Transverse colon (tissue), 3 donors: ENCODE results near the gene C10orf53.

Source experiments
- EP300 ChIP-seq: sonication (generic); formaldehyde crosslinking; IDR thresholded peaks from one replicate; pipeline ENCODE4 v1.6.1; 2017; ENCODE audit warnings: antibody characterized with exemption, low read depth
- POLR2A ChIP-seq: fragments of 450-650 bp; IDR thresholded peaks from one replicate; pipeline ENCODE4 v1.6.1; 2016; ENCODE audit warnings: antibody characterized with exemption, mild to moderate bottlenecking, moderate library complexity
- TF ChIP-seq, protein P1 (sequence below), 5 experiments: fragments of 200-600 bp in 3 of 5; fragments of 450-650 bp in 2 of 5; sonication (generic) in 3 of 5; IDR thresholded peaks; 1 replicate in 2 of 5; 2 replicates in 3 of 5; pipeline ENCODE4 v1.5.1; 2016 to 2017; ENCODE audit warnings: antibody characterized with exemption in 5 of 5, inconsistent platforms in 3 of 5, mild to moderate bottlenecking in 2 of 5, moderate library complexity in 1 of 5

DNA sequence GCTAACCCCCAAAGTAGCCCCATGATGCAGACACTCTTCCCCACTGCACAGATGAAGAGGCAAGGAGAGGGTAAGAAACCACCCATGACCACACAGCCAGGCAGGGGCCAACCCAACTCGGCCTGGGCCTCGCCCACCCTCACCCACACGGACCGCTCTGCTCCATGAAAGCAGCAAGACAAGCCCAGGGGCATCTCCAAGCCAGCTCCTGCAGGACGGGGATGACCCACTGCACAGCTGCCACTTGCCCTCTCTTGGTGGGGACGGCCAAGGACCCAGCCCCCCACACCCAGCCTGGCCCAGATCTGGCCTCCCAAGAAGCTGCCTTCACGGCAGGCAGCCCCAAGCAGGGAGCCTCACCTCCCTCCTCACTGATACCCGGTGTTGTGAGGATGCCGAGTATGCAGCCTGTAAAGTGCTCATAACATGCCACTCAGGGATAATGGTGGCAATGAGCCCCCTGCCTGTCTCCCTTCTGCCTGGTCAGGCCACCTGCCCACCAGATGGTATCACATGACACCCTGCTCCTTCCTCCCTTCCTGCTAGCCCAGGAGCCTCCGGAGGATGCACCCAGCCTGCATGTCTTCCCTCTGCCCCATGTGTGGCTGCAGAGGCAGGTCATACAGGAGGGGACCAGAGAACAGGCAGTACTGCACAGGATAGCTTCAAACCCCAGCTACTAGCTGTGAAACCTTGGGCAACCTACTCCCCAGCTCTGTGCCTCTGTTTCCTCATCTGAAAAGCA lies 59.3 kb downstream of the C10orf53 start:
- TF ChIP-seq, protein P1, sequence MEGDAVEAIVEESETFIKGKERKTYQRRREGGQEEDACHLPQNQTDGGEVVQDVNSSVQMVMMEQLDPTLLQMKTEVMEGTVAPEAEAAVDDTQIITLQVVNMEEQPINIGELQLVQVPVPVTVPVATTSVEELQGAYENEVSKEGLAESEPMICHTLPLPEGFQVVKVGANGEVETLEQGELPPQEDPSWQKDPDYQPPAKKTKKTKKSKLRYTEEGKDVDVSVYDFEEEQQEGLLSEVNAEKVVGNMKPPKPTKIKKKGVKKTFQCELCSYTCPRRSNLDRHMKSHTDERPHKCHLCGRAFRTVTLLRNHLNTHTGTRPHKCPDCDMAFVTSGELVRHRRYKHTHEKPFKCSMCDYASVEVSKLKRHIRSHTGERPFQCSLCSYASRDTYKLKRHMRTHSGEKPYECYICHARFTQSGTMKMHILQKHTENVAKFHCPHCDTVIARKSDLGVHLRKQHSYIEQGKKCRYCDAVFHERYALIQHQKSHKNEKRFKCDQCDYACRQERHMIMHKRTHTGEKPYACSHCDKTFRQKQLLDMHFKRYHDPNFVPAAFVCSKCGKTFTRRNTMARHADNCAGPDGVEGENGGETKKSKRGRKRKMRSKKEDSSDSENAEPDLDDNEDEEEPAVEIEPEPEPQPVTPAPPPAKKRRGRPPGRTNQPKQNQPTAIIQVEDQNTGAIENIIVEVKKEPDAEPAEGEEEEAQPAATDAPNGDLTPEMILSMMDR (IDR thresholded peaks at IDR 0.05) = no peak
- TF ChIP-seq POLR2A (no peak), EP300 (no peak)
